Measurements from ENCODE around the gene STK25. TPM values are rescaled to one million over a fixed set of nuclear protein-coding genes. Genes with fewer than 3 reads are reported as not detected.

STK25 gene
- polyA plus RNA-seq, 1 donor (not counting 4 experiments of a cell fraction or from before 2014, with no cell fraction given), result 242 TPM

- Histone ChIP-seq H4K20me1 (ENCODE audit: control insufficient read depth, extremely low read depth, insufficient read depth, low read length) (no peaks in the 10 kb centered on the region), H3K9me1 (ENCODE audit: control insufficient read depth, extremely low read depth, insufficient read depth, low read length) (no peaks in the 10 kb centered on the region), H3K9ac (ENCODE audit: control insufficient read depth, extremely low read depth, insufficient read depth, low read length) (no peak overlapping the region), H3K4me2 (ENCODE audit: control insufficient read depth, extremely low read depth, insufficient read depth, low read depth, low read length) (no peak overlapping the region), H3K4me3 (ENCODE audit: control insufficient read depth in 2 of 3, extremely low read depth in 1 of 3, insufficient read depth in 2 of 3, low read depth in 1 of 3, low read length in 3 of 3) (no peak overlapping the region), H3K27ac (ENCODE audit: control insufficient read depth, insufficient read depth, low read length) (no peak overlapping the region), H3K36me3 (ENCODE audit: control insufficient read depth in 2 of 2, extremely low read depth in 1 of 2, insufficient read depth in 2 of 2, low read length in 2 of 2) (no peaks in the 10 kb centered on the region), H3K27me3 (ENCODE audit: control insufficient read depth, extremely low read depth, insufficient read depth, low read length) (peaks cover 16% of the 10 kb centered on the region), H3K4me1 (ENCODE audit: control insufficient read depth, extremely low read depth, insufficient read depth, low read length) (peaks cover 3% of the 10 kb centered on the region), H3K79me2 (ENCODE audit: control insufficient read depth, insufficient read depth, low read length) (no peaks in the 10 kb centered on the region), H3K9me3 (ENCODE audit: control insufficient read depth, low read depth, low read length) (no peaks in the 10 kb centered on the region), H2AFZ (ENCODE audit: control insufficient read depth, low read length) (no peak overlapping the region)
- no peak for TF ChIP-seq CTCF (optimal IDR thresholded peaks at IDR 0.05 in 1 of 3, IDR thresholded peaks at IDR 0.05 in 1 of 3, conservative IDR thresholded peaks at IDR 0.05 in 1 of 3; ENCODE audit: extremely low read depth in 1 of 3, insufficient read depth in 2 of 3, low read length in 3 of 3)
- TF ChIP-seq EZH2 (IDR thresholded peaks at IDR 0.05; ENCODE audit: low read length), result no peak
- no peak for DNase-seq (ENCODE audit: low read depth, low spot score)
- dilution Hi-C loops (cut with MboI; ENCODE audit: extremely low pct_ligation_motif_present, low sequenced_read_pairs), result no loop called here
- no peak for FAIRE-seq
Observed at GRCh38 chr2:241532168-241532567, 23.8 kb upstream of the STK25 start.

- FAIRE-seq, result no peak
- Histone ChIP-seq H3K27me3 (ENCODE audit: control insufficient read depth, extremely low read depth, insufficient read depth, low read length) (peaks cover 16% of the 10 kb centered on the region), H3K36me3 (ENCODE audit: control insufficient read depth in 2 of 2, extremely low read depth in 1 of 2, insufficient read depth in 2 of 2, low read length in 2 of 2) (no peaks in the 10 kb centered on the region), H3K9me1 (ENCODE audit: control insufficient read depth, extremely low read depth, insufficient read depth, low read length) (no peaks in the 10 kb centered on the region), H3K4me2 (ENCODE audit: control insufficient read depth, extremely low read depth, insufficient read depth, low read depth, low read length) (peak overlapping the region; percentile 3), H3K4me1 (ENCODE audit: control insufficient read depth, extremely low read depth, insufficient read depth, low read length) (peaks cover 3% of the 10 kb centered on the region), H2AFZ (ENCODE audit: control insufficient read depth, low read length) (no peak overlapping the region), H3K4me3 (ENCODE audit: control insufficient read depth in 2 of 3, extremely low read depth in 1 of 3, insufficient read depth in 2 of 3, low read depth in 1 of 3, low read length in 3 of 3) (no peak overlapping the region), H3K79me2 (ENCODE audit: control insufficient read depth, insufficient read depth, low read length) (no peaks in the 10 kb centered on the region), H3K9ac (ENCODE audit: control insufficient read depth, extremely low read depth, insufficient read depth, low read length) (no peak overlapping the region), H3K9me3 (ENCODE audit: control insufficient read depth, low read depth, low read length) (no peaks in the 10 kb centered on the region), H4K20me1 (ENCODE audit: control insufficient read depth, extremely low read depth, insufficient read depth, low read length) (no peaks in the 10 kb centered on the region), H3K27ac (ENCODE audit: control insufficient read depth, insufficient read depth, low read length) (no peak overlapping the region)
- dilution Hi-C loops (cut with MboI; ENCODE audit: extremely low pct_ligation_motif_present, low sequenced_read_pairs), result no loop called here
- no peak for DNase-seq (ENCODE audit: low read depth, low spot score)
- TF ChIP-seq EZH2 (IDR thresholded peaks at IDR 0.05; ENCODE audit: low read length) (no peak), CTCF (optimal IDR thresholded peaks at IDR 0.05 in 1 of 3, IDR thresholded peaks at IDR 0.05 in 1 of 3, conservative IDR thresholded peaks at IDR 0.05 in 1 of 3; ENCODE audit: extremely low read depth in 1 of 3, insufficient read depth in 2 of 3, low read length in 3 of 3) (no peak)
Observed at GRCh38 chr2:241531161-241531722, 22.9 kb upstream of the STK25 start.

Measured in keratinocyte (primary cell).